ENCODE data around the gene ST6GALNAC6. TPM values are rescaled to one million over a fixed set of nuclear protein-coding genes. Genes with fewer than 3 reads are reported as not detected.

Gene ST6GALNAC6
- total and polyA plus RNA-seq, 2 donors (not counting 1 experiment from before 2014, with no cell fraction given), result 68.0 to 126 TPM

GRCh38 chr9:127937388-127938297, 38.2 kb upstream of the ST6GALNAC6 start, which contains the start of gene DPM2:
Gene DPM2, minus strand, starts transcription at chr9:127937854. Its CDS starts 34 bp downstream, at chr9:127937820.
- H3K27ac Mint-ChIP-seq, result peak within 1 kb of the TSS; percentile 98
- CTCF ChIA-PET, result interaction anchor here (1.7 kb wide), 1 partner anchor 180 kb away, joined by 5 read pairs; no protein-coding TSS in a partner anchor
- Histone ChIP-seq H3K4me1 (ENCODE audit: control insufficient read depth in 2 of 2, insufficient read depth in 2 of 2, low read length in 2 of 2) (peaks cover 24 to 30% of the 10 kb centered on the region in 2 donors), H3K27ac (ENCODE audit: low read length in 2 of 2) (peak within 1 kb of the TSS; percentile 75 to 86), H3K36me3 (replicated peaks in 1 of 2; ENCODE audit: control extremely low read depth in 1 of 2, control insufficient read depth in 1 of 2, extremely low read depth in 1 of 2, insufficient read depth in 2 of 2, low read length in 1 of 2) (peaks cover 0 to 24% of the 10 kb centered on the region in 2 experiments), H3K9me3 (ENCODE audit: control extremely low read depth in 1 of 3, control insufficient read depth in 2 of 3, insufficient read depth in 1 of 3, low read length in 2 of 3) (peaks cover 0 to 4% (median 0%) of the 10 kb centered on the region in 3 donors), H2AFZ (ENCODE audit: insufficient read depth, low read depth, low read length, poor library complexity, severe bottlenecking) (peak within 1 kb of the TSS; percentile 85), H3K79me2 (ENCODE audit: control insufficient read depth, insufficient read depth, low read length) (peaks cover 47% of the 10 kb centered on the region), H3K27me3 (replicated peaks in 1 of 4; ENCODE audit: control extremely low read depth in 1 of 4, control insufficient read depth in 3 of 4, insufficient read depth in 4 of 4, low read length in 3 of 4) (no peaks in the 10 kb centered on the region), H4K20me1 (ENCODE audit: control insufficient read depth, insufficient read depth, low read length, poor library complexity, severe bottlenecking) (peaks cover 26% of the 10 kb centered on the region), H3K4me2 (replicated peaks; ENCODE audit: low read depth, low read length, poor library complexity, severe bottlenecking) (peak within 1 kb of the TSS; percentile 83), H3K4me3 (ENCODE audit: control extremely low read depth in 1 of 5, extremely low read depth in 1 of 5, insufficient read depth in 1 of 5, low read depth in 2 of 5, low read length in 4 of 5) (peak within 1 kb of the TSS; percentile 69 to 92 (median 79)), H3K9ac (ENCODE audit: low read length) (peak within 1 kb of the TSS; percentile 79)
- no peaks in the 10 kb centered on the region for H3K9me3 Mint-ChIP-seq (ENCODE audit: insufficient read depth)
- TF ChIP-seq CTCF (IDR thresholded peaks at IDR 0.05) (no peak), EZH2 (IDR thresholded peaks at IDR 0.05; ENCODE audit: borderline replicate concordance, insufficient read depth, low read depth, low read length, poor library complexity, severe bottlenecking) (no peak)
- intact Hi-C loops (cut with micrococcal nuclease), result loop anchor here (1.0 kb wide), 2 partner anchors 10 to 202 kb away; partner anchors contain the start of gene TOR2A
- peaks cover 39% of the 10 kb centered on the region for H3K4me1 Mint-ChIP-seq
- 9% methylated on average over 56 of the region's 60 CpGs for WGBS (ENCODE audit: insufficient coverage)
- DNase-seq, result peak; percentile 93
- no peaks in the 10 kb centered on the region for H3K27me3 Mint-ChIP-seq
- POLR2A ChIA-PET, result interaction anchor here (0.6 to 1.1 kb wide), 3 partner anchors 16 to 95 kb away, joined by 3 to 4 read pairs (median 4); no protein-coding TSS in a partner anchor
- peak within 1 kb of the TSS; percentile 93 for H3K4me3 Mint-ChIP-seq
- ATAC-seq (ENCODE audit: low read depth), result peak; percentile 90

Data from B cell (primary cell).